Measurements from ENCODE around the gene PPP1R1A. TPM values are rescaled to one million over a fixed set of nuclear protein-coding genes. Genes with fewer than 3 reads are reported as not detected.
A peak's percentile ranks its signal among the peaks of the same experiment; 100 is the strongest.

The PPP1R1A gene
- total RNA-seq, 2 donors from 2014 or later, result 71.0 to 255 TPM

GRCh38 chr12:54605138-54605970, 16.9 kb upstream of the PPP1R1A start:
- ATAC-seq (no peak), DNase-seq (no peak)
- intact Hi-C loops (cut with DNase I), result no loop called here

- intact Hi-C loops (cut with DNase I), result no loop called here
- ATAC-seq, result no peak
Measured at GRCh38 chr12:54604436-54604835, 16.0 kb upstream of the PPP1R1A start.

DNA sequence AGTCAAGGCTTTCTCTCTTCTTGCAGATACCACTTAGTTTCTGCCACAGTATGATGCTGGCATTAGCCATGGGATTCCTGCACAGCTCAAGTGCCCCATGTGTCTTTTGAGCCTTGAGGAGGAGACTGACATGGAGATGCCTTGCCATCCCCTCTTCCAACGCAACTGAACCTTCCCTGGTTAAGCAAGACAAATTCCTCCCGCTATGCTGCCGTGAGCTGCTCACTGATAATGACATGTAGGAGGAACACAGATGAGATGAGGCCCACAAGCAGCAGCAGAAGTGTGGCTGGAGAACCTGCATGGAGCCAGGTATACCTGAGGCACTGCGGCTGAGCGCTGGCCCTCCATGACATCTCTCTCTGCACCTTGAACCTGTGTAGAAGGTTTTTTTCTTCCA, 15.4 kb upstream of the PPP1R1A start:
- intact Hi-C loops (cut with DNase I), result no loop called here
- DNase-seq (no peak), ATAC-seq (no peak)

More at GRCh38 chr12:54604436-54604835, 16.0 kb upstream of the PPP1R1A start:
- no peak for DNase-seq

DNA sequence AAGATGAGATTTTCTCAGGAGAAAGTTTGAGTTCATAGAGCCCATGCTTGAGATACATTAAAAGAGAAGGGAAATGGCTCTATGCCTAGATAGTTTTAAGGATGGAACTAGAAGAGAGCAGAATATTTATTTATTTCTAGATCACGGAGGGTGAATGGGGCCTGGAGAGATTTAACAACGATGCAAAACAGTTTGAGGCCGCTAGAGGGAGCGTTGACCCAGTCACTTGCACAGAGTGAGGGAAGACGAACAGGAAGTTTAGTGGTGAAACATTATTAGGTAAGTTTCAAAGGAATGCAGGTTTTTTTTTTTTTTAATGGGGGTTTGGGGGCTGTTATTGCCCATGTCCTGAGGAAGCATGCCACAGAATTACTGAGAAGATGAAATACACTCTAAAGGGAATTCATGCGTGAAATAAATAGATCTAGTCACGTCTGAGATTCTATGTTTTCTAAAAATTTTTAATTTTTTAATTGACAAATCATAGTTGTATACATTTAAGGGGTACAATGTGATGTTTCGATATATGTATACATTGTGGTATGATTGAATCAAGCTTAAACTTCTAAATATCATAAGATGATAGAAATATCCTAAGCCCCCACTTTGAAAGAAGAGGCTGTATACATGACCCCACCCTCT, 14.8 kb upstream of the PPP1R1A start:
- ATAC-seq (peak; percentile 84 to 87), DNase-seq (peak; percentile 41)
- intact Hi-C loops (cut with DNase I), result no loop called here

- intact Hi-C loops (cut with DNase I), result no loop called here
- DNase-seq (no peak), ATAC-seq (no peak)
Measured at GRCh38 chr12:54602661-54603060, 14.2 kb upstream of the PPP1R1A start.

DNA sequence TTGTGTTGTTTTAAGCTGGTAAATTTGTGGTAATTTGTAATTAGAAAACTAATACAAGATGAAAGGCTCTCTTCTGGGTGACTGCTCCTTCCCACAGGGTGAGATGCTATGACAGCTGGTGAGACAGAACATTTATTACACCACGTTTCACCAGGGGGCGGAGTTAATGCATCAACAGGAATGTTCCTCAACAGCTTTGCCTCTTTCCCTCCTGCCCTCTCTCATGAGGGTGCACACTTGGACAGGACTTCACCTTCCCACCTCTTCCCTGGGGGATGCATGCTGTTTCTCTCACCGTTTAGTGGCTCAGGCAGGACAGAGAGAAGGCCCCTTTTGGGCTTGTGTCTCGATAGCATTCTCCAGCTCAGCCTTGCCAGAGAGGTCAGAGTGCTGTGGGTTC, 13.4 kb upstream of the PPP1R1A start:
- intact Hi-C loops (cut with DNase I), result no loop called here
- ATAC-seq (peak in 1 of 2 donors; percentile 50), DNase-seq (no peak)

GRCh38 chr12:54598970-54599369, 10.5 kb upstream of the PPP1R1A start:
- DNase-seq (no peak), ATAC-seq (no peak)
- intact Hi-C loops (cut with DNase I), result no loop called here

DNA sequence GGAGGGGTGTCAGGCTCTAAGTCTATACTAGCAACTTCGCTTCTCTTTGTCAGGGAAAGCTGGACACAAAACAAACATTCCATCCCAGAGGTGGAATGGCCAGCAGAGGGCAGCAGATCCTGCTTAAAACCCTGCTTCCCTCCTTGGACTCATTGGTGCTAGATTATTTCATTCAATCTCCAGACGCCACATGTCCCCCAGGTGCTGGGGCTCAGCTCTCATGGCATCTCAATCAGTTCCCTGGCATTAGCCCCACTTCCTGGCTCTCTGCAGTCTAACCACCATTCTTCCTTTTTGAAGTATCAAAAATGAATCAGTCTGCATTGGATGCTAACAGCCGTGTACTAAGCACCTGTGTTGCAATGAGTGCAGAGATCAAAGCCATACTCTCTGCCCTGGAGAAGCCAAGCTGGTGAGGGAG, 8.1 kb upstream of the PPP1R1A start:
- intact Hi-C loops (cut with DNase I), result no loop called here
- ATAC-seq, result peak; percentile 61 to 65
- DNase-seq, result peak; percentile 65

DNA sequence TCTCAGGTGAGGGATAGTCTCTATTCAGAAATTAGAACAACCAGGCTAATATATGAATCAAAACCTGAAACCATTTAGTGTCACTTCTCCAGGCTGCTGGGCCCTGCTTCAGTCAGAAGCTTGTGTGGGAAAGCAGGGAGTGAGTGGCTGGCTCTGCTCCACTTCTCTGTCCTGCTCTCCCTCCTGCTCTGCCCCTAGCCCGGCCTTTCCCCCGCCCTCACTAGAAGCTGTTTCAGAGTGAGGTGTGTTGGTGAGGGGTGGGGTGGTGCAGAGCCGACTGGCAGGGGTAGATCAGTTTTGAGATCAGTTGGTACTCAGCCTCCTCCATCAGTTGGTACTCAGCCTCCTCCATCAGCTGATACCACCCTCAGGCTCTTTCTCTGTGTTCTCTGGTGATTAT, 7.0 kb upstream of the PPP1R1A start:
- no peak for DNase-seq
- ATAC-seq, result no peak
- intact Hi-C loops (cut with DNase I), result no loop called here

- intact Hi-C loops (cut with DNase I), result no loop called here
- no peak for ATAC-seq
- DNase-seq, result no peak
Measured at GRCh38 chr12:54593725-54594124, 5.3 kb upstream of the PPP1R1A start.

- ATAC-seq (no peak), DNase-seq (no peak)
- intact Hi-C loops (cut with DNase I), result no loop called here
Measured at GRCh38 chr12:54593135-54593534, 4.7 kb upstream of the PPP1R1A start.

GRCh38 chr12:54592316-54592715, 3.9 kb upstream of the PPP1R1A start:
- DNase-seq (no peak), ATAC-seq (no peak)
- intact Hi-C loops (cut with DNase I), result no loop called here

DNA sequence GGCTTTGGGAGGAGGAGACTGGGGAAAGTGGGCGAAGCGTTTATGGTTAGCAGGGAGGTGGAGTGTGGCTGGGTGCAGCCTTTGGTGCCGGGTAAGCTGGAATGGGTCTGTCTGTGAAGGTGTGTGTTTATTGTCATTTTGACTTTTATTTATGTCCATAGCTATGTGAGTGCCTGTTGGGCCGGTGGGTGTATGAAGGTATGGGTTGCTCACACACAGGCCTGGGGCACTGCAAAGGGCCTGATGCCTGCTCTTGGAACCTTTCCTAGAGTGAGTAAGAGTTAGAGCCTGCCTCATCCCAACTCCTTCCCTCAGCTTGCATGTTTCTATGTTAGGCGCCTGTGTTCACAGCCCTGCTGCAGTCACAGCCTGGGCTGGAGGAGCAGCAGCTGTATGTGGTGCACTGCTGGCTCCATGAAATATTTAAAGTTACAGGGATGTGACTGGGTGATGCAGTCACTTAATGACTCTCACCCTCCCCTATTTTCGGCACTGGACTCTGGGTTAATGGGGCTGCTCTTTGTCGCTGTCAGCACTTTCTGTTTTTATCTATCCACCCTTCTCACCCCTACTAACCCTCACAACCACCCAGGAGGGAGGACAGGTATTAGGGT, 2.6 kb upstream of the PPP1R1A start:
- ATAC-seq, result peak; percentile 48 to 61
- no peak for DNase-seq
- intact Hi-C loops (cut with DNase I), result no loop called here

GRCh38 chr12:54589964-54590363, 1.5 kb upstream of the PPP1R1A start:
- ATAC-seq (no peak), DNase-seq (no peak)
- intact Hi-C loops (cut with DNase I), result no loop called here

DNA sequence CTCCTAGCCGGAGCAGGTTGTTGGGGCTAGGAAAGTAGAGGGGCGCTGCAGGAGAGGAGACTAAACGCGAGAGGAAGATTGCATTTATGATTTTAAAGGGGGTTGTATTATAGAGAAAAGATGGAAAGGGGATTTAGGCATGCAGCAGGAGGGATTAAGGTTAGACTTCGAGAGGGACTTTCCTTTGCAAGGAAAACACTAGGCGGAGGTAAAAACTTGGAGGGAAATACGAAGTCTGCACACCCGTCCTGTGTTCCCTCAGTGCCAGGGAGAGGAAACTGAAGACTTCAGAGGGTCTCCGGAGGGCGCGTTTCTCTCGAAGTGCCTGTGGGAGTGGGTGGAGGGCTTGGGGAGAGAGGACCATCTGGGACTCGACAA, 420 bp upstream of the PPP1R1A start:
- intact Hi-C loops (cut with DNase I), result no loop called here
- ATAC-seq, result no peak
- no peak for DNase-seq

DNA sequence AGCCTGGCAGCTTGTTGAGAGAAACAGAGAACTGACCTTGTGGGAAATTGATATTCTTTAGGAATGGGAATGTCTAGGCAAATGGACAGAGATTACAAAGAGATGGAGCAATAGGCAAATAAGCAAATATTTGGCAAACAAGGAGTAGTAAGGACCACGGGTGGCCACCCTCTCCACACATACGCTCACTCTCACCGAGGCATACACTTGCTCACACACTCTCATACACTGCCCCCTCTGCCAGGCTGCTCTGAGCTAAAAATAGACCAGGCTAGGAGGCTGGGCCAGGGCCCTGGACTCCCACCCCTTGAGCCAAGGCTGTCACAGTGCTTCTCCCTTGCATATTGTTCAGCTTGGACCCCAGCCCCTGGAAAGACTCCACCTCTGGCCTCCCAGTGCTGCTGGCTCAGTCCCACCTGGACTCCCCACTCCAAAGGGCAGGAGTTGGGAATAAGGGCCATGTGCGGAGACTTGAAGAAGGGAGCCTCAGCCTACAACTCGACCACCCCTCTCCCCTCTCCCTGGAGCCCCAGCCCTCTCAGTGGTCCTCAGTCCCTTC, 1.1 kb downstream of the PPP1R1A start:
- intact Hi-C loops (cut with DNase I), result no loop called here
- DNase-seq (peak; percentile 44), ATAC-seq (peak; percentile 78 to 80)

DNA sequence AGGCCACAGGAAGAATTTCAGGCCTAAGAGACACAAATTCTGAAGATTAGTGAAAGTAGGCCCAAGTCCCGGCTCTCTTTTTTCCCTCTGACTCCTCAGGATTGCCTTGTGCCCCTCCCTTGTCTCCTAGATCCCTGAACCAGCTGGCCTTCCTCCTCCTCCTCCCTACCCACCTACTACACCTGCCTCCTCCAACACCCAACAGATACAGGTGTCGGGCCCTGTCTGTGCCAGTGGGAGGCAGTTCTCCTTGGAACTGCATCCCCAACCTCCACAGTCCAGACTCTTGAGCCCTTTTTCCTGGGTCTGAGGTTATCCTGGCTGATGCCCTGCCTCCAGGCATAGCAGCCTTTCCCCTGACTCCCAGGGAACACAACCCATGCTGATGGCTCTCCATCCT, 1.8 kb downstream of the PPP1R1A start:
- no peak for ATAC-seq
- intact Hi-C loops (cut with DNase I), result no loop called here
- DNase-seq, result no peak

DNA sequence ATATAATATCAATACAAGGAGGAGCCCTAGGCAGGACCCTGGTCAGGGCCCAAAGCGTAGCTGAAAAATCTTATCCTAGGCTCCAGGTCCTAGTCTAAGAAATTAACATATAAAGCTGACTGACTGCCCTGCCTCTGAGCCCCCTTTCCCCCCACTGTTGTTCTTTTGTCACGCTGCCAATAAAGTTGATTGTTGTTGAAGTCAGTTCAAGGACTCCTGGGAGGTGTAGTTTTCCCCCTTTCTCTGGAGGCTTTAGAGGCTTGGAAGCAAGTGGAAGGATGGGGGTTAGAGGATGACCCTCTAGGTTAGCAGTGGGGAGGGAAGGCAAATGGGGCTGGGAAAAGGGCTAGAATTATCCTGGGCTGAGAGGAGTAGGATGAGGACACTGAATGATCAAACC, 3.2 kb downstream of the PPP1R1A start:
- no peak for ATAC-seq
- no peak for DNase-seq
- intact Hi-C loops (cut with DNase I), result no loop called here

- DNase-seq (no peak), ATAC-seq (no peak)
- intact Hi-C loops (cut with DNase I), result no loop called here
Measured at GRCh38 chr12:54584128-54584527, 4.3 kb downstream of the PPP1R1A start.

DNA sequence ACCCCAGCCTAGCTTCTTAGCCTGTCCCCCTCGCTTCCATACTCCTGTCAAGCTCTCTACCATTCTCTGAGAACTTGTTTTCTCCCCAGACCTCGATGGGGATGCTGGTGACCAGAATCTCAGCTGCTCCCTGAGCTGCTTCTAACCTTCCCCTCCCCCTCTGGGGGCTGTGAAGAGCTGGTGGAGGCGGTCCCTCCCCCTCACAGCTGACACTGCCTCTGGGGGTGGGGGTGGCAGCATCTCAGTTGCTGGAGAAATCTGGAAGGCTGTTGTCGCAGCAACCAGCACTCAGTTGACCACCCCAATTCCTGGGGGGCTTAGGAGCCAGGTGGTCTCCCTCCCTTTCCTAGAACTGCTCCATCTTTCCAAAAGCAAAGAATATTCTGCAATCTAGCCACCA, 4.7 kb downstream of the PPP1R1A start:
- no peak for DNase-seq
- ATAC-seq, result no peak
- intact Hi-C loops (cut with DNase I), result no loop called here

All from left cardiac atrium (tissue), 4 donors.